K562 (cell line): Measurements from ENCODE around the gene NIN. TPM values are rescaled to one million over a fixed set of nuclear protein-coding genes. Genes with fewer than 3 reads are reported as not detected.

Source experiments
- ATAC-seq: fragments of 200-7000 bp; cut with Tn5 transposase; 3 replicates; pipeline ENCODE4 v1.9.1; 2020; ENCODE audit warnings: moderate library complexity
- BruUV-seq: library from RNA; stranded (reverse); fragments of 400-500 nt; replicated peaks from 2 replicates; lab custom pipeline; 2021; lab: Mats Ljungman, UMichigan
- CTCF ChIA-PET: fragments of 300-600 bp; formaldehyde crosslinking; extraction: SDS; loops from one replicate; lab custom pipeline; 2021; ENCODE audit warnings: low intra/inter-chr PET ratio; lab: Yijun Ruan, JAX
- POLR2A ChIA-PET: fragments of 300-600, 350-650 bp; sonication (Branson Sonifier 250); formaldehyde crosslinking; extraction: SDS; loops from one replicate; lab custom pipeline; 2021; ENCODE audit warnings: antibody characterized with exemption, inconsistent platforms; lab: Yijun Ruan, JAX
- DNase-seq, 4 experiments: peaks; one replicate each; pipeline versions ENCODE4 v3.0.0 to v3.0.0-alpha.2; 2011 to 2018; ENCODE audit warnings: low spot score in 3 of 4, mixed read lengths in 3 of 4; ENCODE audit errors: extremely low read depth in 1 of 4
- FAIRE-seq: peaks from 2 replicates; lab custom pipeline; 2011; peaks lifted over from hg19 to GRCh38; lab: Jason Lieb, UNC
- H2AFZ ChIP-seq: 2 replicates; pipeline ENCODE4 v1.6.0; 2011; ENCODE audit warnings: low read depth, low read length, control low read depth, inconsistent platforms
- H3K27ac ChIP-seq: fragments of 200-600 bp; 3 replicates; pipeline ENCODE4 v1.8.0; 2011; ENCODE audit warnings: low read depth, mild to moderate bottlenecking, control low read depth, inconsistent platforms, low read length, moderate library complexity, mixed read lengths; ENCODE audit errors: extremely low read depth
- H3K27me3 ChIP-seq, 2 experiments: fragments of 300-600 bp in 1 of 2; 2 replicates in 1 of 2; 3 replicates in 1 of 2; pipeline versions ENCODE4 v1.6.0 to v1.8.0; 2011; ENCODE audit warnings: inconsistent platforms in 2 of 2, low read length in 2 of 2, mild to moderate bottlenecking in 1 of 2, mixed read lengths in 1 of 2, moderate library complexity in 1 of 2; ENCODE audit not compliant: control insufficient read depth in 2 of 2, insufficient read depth in 2 of 2
- H3K36me3 ChIP-seq: fragments of 300-600 bp; 3 replicates; pipeline ENCODE4 v1.8.0; 2011; ENCODE audit warnings: mild to moderate bottlenecking, low read length, inconsistent platforms; ENCODE audit not compliant: control insufficient read depth, insufficient read depth
- H3K4me1 ChIP-seq, 2 experiments: fragments of 200-600 bp in 1 of 2; replicated peaks in 1 of 2; 2 replicates in 1 of 2; 3 replicates in 1 of 2; pipeline versions ENCODE4 v1.5.1 to v1.8.0; 2011; ENCODE audit warnings: inconsistent platforms in 2 of 2, low read length in 2 of 2, mild to moderate bottlenecking in 1 of 2, mixed read lengths in 1 of 2, moderate library complexity in 1 of 2; ENCODE audit not compliant: control insufficient read depth in 2 of 2, insufficient read depth in 2 of 2
- H3K4me2 ChIP-seq: 2 replicates; pipeline ENCODE4 v1.6.1; 2011; ENCODE audit warnings: low read length, control low read depth, inconsistent platforms, mixed read lengths; ENCODE audit not compliant: insufficient read depth
- H3K4me3 ChIP-seq: fragments of 200-600 bp; sonication (generic), shearing (Covaris generic); 2 replicates; pipeline ENCODE4 v1.5.1; 2016; ENCODE audit warnings: control low read depth, inconsistent platforms
- H3K79me2 ChIP-seq: fragments of 200-600 bp; 3 replicates; pipeline ENCODE4 v1.8.0; 2011; ENCODE audit warnings: low read length, inconsistent platforms; ENCODE audit not compliant: control insufficient read depth, insufficient read depth
- H3K9ac ChIP-seq, 2 experiments: 2 replicates each; pipeline versions ENCODE4 v1.6.0 to v1.6.1; 2011; ENCODE audit warnings: low read depth in 2 of 2, low read length in 2 of 2, control low read depth in 1 of 2, inconsistent platforms in 1 of 2, mild to moderate bottlenecking in 1 of 2, mixed read lengths in 1 of 2; ENCODE audit not compliant: insufficient read depth in 1 of 2
- H3K9me1 ChIP-seq: one replicate; pipeline ENCODE4 v1.6.0; 2011; ENCODE audit warnings: inconsistent platforms, mild to moderate bottlenecking, low read length, moderate library complexity; ENCODE audit not compliant: control insufficient read depth, insufficient read depth
- H3K9me3 ChIP-seq: replicated peaks from 2 replicates; pipeline ENCODE4 v1.5.1; 2011; ENCODE audit warnings: low read depth, low read length, inconsistent platforms; ENCODE audit not compliant: control insufficient read depth, insufficient read depth
- H4K20me1 ChIP-seq: replicated peaks from 2 replicates; pipeline ENCODE4 v1.6.1; 2011; ENCODE audit warnings: low read length, inconsistent platforms, mixed read lengths; ENCODE audit not compliant: control insufficient read depth, insufficient read depth
- DDX20 ChIP-seq: fragments of 450-650 bp; IDR thresholded peaks from 2 replicates; pipeline ENCODE4 v1.6.1; 2016; ENCODE audit warnings: missing genetic modification characterization, low read depth, mild to moderate bottlenecking, missing compliant biosample characterization, moderate library complexity
- HEY1 ChIP-seq: fragments of 250-450 bp; sonication (Bioruptor Pico); IDR thresholded peaks from 2 replicates; pipeline ENCODE4 v1.5.0; 2020; ENCODE audit warnings: mild to moderate bottlenecking, moderate library complexity, borderline replicate concordance
- HNRNPH1 ChIP-seq: fragments of 200-400 bp; formaldehyde crosslinking; optimal IDR thresholded peaks from 2 replicates; pipeline ENCODE3; 2017; ENCODE audit warnings: low read depth, mild to moderate bottlenecking, low read length, moderate library complexity
- MXI1 ChIP-seq: IDR thresholded peaks from 2 replicates; pipeline ENCODE4 v1.6.1; 2011; ENCODE audit warnings: low read depth, mild to moderate bottlenecking, improper control_type of control experiment, low read length
- PTTG1 ChIP-seq: fragments of 450-650 bp; IDR thresholded peaks from 2 replicates; pipeline ENCODE4 v1.6.1; 2016; ENCODE audit warnings: low read depth, mild to moderate bottlenecking, missing genetic modification characterization, missing compliant biosample characterization
- SREBF1 ChIP-seq: fragments of 150-350 bp; IDR thresholded peaks from 2 replicates; pipeline ENCODE4 v1.6.1; 2014; ENCODE audit warnings: antibody characterized with exemption, low read depth, low read length, borderline replicate concordance
- WGBS: fragments of 100-300 bp; shearing (Covaris generic); methylation state at CpG from one replicate; pipeline ENCODE4 v1.1.6; 2016; ENCODE audit warnings: low coverage, mixed read lengths; ENCODE audit not compliant: insufficient coverage; ENCODE audit errors: missing lambda C conversion rate; 5-methylcytosine and 5-hydroxymethylcytosine counted together
- in situ Hi-C: fragments of 300-500 bp; cut with MboI; formaldehyde crosslinking; loops from 4 replicates; pipeline ENCODE4 v1.15.0; 2018; ENCODE audit warnings: inconsistent platforms, mixed read lengths
- intact Hi-C: fragments of 100-400 bp; cut with micrococcal nuclease; formaldehyde crosslinking; loops from 2 replicates; pipeline ENCODE4 v1.14.2; 2022
- polyA plus RNA-seq, 8 experiments: library from polyadenylated mRNA; depleted of rRNA in 4 of 8; stranded (reverse) in 5 of 8; unstranded in 3 of 8; fragments of >200 nt; fragmentation: Nextera tagmentation in 2 of 8; fragmentation: Illumina TruSeq in 1 of 8; extraction: Ambion mirVana in 2 of 8; extraction: Trizol in 1 of 8; gene quantifications; 2 replicates each; pipeline versions ENCODE4 v1.2.1 to v1.2.3, GENCODE V29; 2011 to 2014; ENCODE audit warnings: inconsistent platforms in 1 of 8, missing spikeins in 1 of 8
- total RNA-seq, 7 experiments: library from RNA; depleted of rRNA in 6 of 7; stranded (reverse); fragments of >200 nt in 6 of 7; fragmentation: Illumina TruSeq in 2 of 7; extraction: Trizol in 2 of 7; gene quantifications; 2 replicates each; pipeline versions ENCODE4 v1.2.1 to v1.2.3, GENCODE V29; 2011 to 2021; ENCODE audit warnings: low replicate concordance in 1 of 7
- TF ChIP-seq, protein P1 (sequence below): sonication (generic); formaldehyde crosslinking; IDR thresholded peaks from 2 replicates; pipeline ENCODE4 v1.8.1; 2023; ENCODE audit warnings: mild to moderate bottlenecking, missing genetic modification reagents
- TF ChIP-seq, protein P2 (sequence below), 2 experiments: fragments of 200-800 bp in 1 of 2; sonication (Bioruptor generic) in 1 of 2; sonication (generic) in 1 of 2; formaldehyde crosslinking in 1 of 2; IDR thresholded peaks in 1 of 2; conservative IDR thresholded peaks in 1 of 2; 2 replicates each; pipeline versions ENCODE4 v1.5.0 to v1.6.1; 2016 to 2020; ENCODE audit warnings: missing compliant biosample characterization in 1 of 2, missing genetic modification characterization in 1 of 2, missing genetic modification reagents in 1 of 2
- TF ChIP-seq, protein P3 (sequence below), 2 experiments: fragments of 250-450 bp in 1 of 2; fragments of 450-650 bp in 1 of 2; sonication (Bioruptor Pico) in 1 of 2; IDR thresholded peaks; 2 replicates each; pipeline versions ENCODE4 v1.6.1 to v1.8.0; 2016 to 2021; ENCODE audit warnings: mild to moderate bottlenecking in 2 of 2, moderate library complexity in 2 of 2, missing compliant biosample characterization in 1 of 2, missing genetic modification characterization in 1 of 2

NIN gene
- total and polyA plus RNA-seq, 9 of the 15 experiments (the other 6 are each of a cell fraction or from before 2014, with no cell fraction given) = 0.84 to 8.4 (median 5.0) TPM

DNA sequence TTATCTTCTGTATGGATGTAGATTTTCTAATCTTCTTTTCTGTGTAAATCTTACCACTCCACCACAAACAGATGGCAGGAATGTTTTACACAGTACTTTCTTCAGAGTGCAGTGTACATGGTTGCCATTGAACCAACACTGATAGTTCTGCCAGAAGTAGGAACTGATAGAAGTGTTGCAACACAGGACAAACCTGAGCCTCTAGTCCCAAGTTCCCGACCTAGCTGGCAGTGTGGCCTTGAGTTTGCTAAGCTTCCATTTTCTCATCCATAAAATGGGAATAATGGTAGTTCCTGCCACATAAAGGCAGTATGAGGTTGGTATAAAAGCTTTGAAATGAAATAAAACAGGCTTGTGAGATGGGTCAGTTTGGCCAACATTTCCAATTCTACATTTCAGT is 112.0 kb downstream of the NIN start:
- FAIRE-seq = no peak
- 9% methylated on average over 1 of the region's 1 CpG for WGBS
- ATAC-seq = no peak

More for the DNA sequence above, 112.0 kb downstream of the NIN start:
- Histone ChIP-seq H3K4me1 (no peaks in the 10 kb centered on the region), H3K79me2 (no peaks in the 10 kb centered on the region), H3K4me2 (no peak overlapping the region), H3K9ac (no peak overlapping the region), H2AFZ (no peak overlapping the region), H3K9me3 (no peaks in the 10 kb centered on the region), H3K4me3 (no peak overlapping the region), H3K9me1 (no peaks in the 10 kb centered on the region), H4K20me1 (no peaks in the 10 kb centered on the region), H3K27me3 (no peaks in the 10 kb centered on the region; a peak in 1 of 5 replicates), H3K36me3 (no peaks in the 10 kb centered on the region), H3K27ac (no peak overlapping the region)
- BruUV-seq = no TSS peak
- DNase-seq = no peak
- ChIA-PET POLR2A (interaction anchor here (1.0 kb wide), 1 partner anchor 8 kb away, joined by 3 read pairs; no protein-coding TSS in a partner anchor), CTCF (no interaction called here)
- intact Hi-C loops (no loop called here), in situ Hi-C loops (no loop called here)
- TF ChIP-seq HNRNPH1 (no peak), HEY1 (CRISPR knock-in tag) (no peak), DDX20 (tag) (no peak), PTTG1 (no peak), MXI1 (no peak), SREBF1 (no peak)
- TF ChIP-seq, protein P1, sequence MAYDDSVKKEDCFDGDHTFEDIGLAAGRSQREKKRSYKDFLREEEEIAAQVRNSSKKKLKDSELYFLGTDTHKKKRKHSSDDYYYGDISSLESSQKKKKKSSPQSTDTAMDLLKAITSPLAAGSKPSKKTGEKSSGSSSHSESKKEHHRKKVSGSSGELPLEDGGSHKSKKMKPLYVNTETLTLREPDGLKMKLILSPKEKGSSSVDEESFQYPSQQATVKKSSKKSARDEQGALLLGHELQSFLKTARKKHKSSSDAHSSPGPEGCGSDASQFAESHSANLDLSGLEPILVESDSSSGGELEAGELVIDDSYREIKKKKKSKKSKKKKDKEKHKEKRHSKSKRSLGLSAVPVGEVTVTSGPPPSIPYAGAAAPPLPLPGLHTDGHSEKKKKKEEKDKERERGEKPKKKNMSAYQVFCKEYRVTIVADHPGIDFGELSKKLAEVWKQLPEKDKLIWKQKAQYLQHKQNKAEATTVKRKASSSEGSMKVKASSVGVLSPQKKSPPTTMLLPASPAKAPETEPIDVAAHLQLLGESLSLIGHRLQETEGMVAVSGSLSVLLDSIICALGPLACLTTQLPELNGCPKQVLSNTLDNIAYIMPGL = no peak
- TF ChIP-seq, protein P2, sequence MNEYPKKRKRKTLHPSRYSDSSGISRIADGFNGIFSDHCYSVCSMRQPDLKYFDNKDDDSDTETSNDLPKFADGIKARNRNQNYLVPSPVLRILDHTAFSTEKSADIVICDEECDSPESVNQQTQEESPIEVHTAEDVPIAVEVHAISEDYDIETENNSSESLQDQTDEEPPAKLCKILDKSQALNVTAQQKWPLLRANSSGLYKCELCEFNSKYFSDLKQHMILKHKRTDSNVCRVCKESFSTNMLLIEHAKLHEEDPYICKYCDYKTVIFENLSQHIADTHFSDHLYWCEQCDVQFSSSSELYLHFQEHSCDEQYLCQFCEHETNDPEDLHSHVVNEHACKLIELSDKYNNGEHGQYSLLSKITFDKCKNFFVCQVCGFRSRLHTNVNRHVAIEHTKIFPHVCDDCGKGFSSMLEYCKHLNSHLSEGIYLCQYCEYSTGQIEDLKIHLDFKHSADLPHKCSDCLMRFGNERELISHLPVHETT (CRISPR knock-in tag; conservative IDR thresholded peaks at IDR 0.05 in 1 of 2, IDR thresholded peaks at IDR 0.05 in 1 of 2) = no peak
- TF ChIP-seq, protein P3, sequence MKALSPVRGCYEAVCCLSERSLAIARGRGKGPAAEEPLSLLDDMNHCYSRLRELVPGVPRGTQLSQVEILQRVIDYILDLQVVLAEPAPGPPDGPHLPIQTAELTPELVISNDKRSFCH (CRISPR knock-in tag; IDR thresholded peaks at IDR 0.05) = no peak
- TF ChIP-seq, protein P3 (tag; IDR thresholded peaks at IDR 0.05) = no peak
